OCI-LY7 (cell line): Measurements from ENCODE around the gene MAGI1. TPM values are rescaled to one million over a fixed set of nuclear protein-coding genes. Genes with fewer than 3 reads are reported as not detected.

ENCODE experiments used
- BruUV-seq: library from RNA; stranded (reverse); fragments of 400-500 nt; replicated peaks from 2 replicates; lab custom pipeline; 2021; lab: Mats Ljungman, UMichigan
- CTCF ChIA-PET: fragments of 300-600 bp; sonication (Branson Sonifier 250); formaldehyde crosslinking; loops from one replicate; lab custom pipeline; 2022; ENCODE audit warnings: antibody characterized with exemption; ENCODE audit not compliant: unreplicated experiment; lab: Charles Lee
- POLR2A ChIA-PET: fragments of 300-600 bp; sonication (Branson Sonifier 250); formaldehyde crosslinking; loops from one replicate; lab custom pipeline; 2022; ENCODE audit warnings: antibody characterized with exemption; lab: Charles Lee
- DNase-seq: peaks from one replicate; pipeline ENCODE4 v3.0.0-alpha.2; 2015; ENCODE audit warnings: low spot score
- H2AFZ ChIP-seq: fragments of 200-600 bp; sonication (generic), shearing (Covaris generic); 2 replicates; pipeline ENCODE4 v1.6.1; 2014; ENCODE audit warnings: mild to moderate bottlenecking, antibody characterized with exemption, low read length, moderate library complexity
- H3K27ac ChIP-seq: fragments of 200-600 bp; sonication (generic); 2 replicates; pipeline ENCODE4 v1.5.1; 2014; ENCODE audit warnings: mixed run types, low read depth, mild to moderate bottlenecking, moderate library complexity, low read length, inconsistent platforms; ENCODE audit not compliant: poor library complexity, severe bottlenecking
- H3K36me3 ChIP-seq: fragments of 200-600 bp; sonication (generic); 2 replicates; pipeline ENCODE4 v1.6.1; 2014; ENCODE audit warnings: mild to moderate bottlenecking, antibody characterized with exemption, low read length, moderate library complexity, mixed read lengths; ENCODE audit not compliant: insufficient read depth
- H3K4me1 ChIP-seq: fragments of 200-600 bp; sonication (generic); 2 replicates; pipeline ENCODE4 v1.5.1; 2014; ENCODE audit warnings: mild to moderate bottlenecking, low read length; ENCODE audit not compliant: insufficient read depth, poor library complexity, severe bottlenecking
- H3K4me2 ChIP-seq: fragments of 200-600 bp; sonication (generic); 2 replicates; pipeline ENCODE4 v1.6.1; 2014; ENCODE audit warnings: mild to moderate bottlenecking, low read length
- H3K4me3 ChIP-seq: fragments of 200-600 bp; sonication (generic); 2 replicates; pipeline ENCODE4 v1.5.1; 2014; ENCODE audit warnings: mild to moderate bottlenecking, low read depth, low read length; ENCODE audit not compliant: poor library complexity, severe bottlenecking
- H3K79me2 ChIP-seq: fragments of 200-600 bp; sonication (generic); 2 replicates; pipeline ENCODE4 v1.6.1; 2016; ENCODE audit warnings: low read depth, mild to moderate bottlenecking, low read length, moderate library complexity, mixed read lengths; ENCODE audit not compliant: insufficient read depth
- H3K9me2 ChIP-seq: fragments of 200-600 bp; sonication (generic); 2 replicates; pipeline ENCODE4 v1.6.1; 2016; ENCODE audit warnings: mild to moderate bottlenecking, low read length, mixed read lengths; ENCODE audit not compliant: insufficient read depth
- H3K9me3 ChIP-seq: fragments of 200-600 bp; sonication (generic); 2 replicates; pipeline ENCODE4 v1.6.1; 2014; ENCODE audit warnings: mild to moderate bottlenecking, mixed run types, low read length, mixed read lengths
- H4K20me1 ChIP-seq: fragments of 200-600 bp; sonication (generic); 2 replicates; pipeline ENCODE4 v1.6.1; 2014; ENCODE audit warnings: mild to moderate bottlenecking, antibody characterized with exemption, low read length, moderate library complexity, mixed read lengths; ENCODE audit not compliant: insufficient read depth
- EZH2phosphoT487 ChIP-seq: fragments of 200-600 bp; sonication (generic); IDR thresholded peaks from 2 replicates; pipeline ENCODE4 v1.6.1; 2018; ENCODE audit warnings: low read depth, borderline replicate concordance, mild to moderate bottlenecking, mixed run types, antibody characterized with exemption, low read length, moderate library complexity, mixed read lengths
- intact Hi-C: fragments of 100-400 bp; cut with micrococcal nuclease; formaldehyde crosslinking; loops from one replicate; pipeline ENCODE4 v1.10.0; 2022; ENCODE audit not compliant: unreplicated experiment
- total RNA-seq, 2 experiments: library from RNA; depleted of rRNA in 1 of 2; stranded (reverse); fragments of >200 nt in 1 of 2; shearing (Covaris generic) in 1 of 2; gene quantifications; 2 replicates each; pipeline ENCODE4 v1.2.3, GENCODE V29; 2014 to 2022
- TF ChIP-seq, protein P1 (sequence below): fragments of 200-600 bp; sonication (generic); conservative IDR thresholded peaks from 2 replicates; pipeline ENCODE4 v1.5.1; 2014; ENCODE audit warnings: mild to moderate bottlenecking, antibody characterized with exemption, low read length, moderate library complexity, mixed read lengths

The MAGI1 gene
- total RNA-seq, 2 experiments from 2014 or later, result 0.63 to 2.5 TPM

- Histone ChIP-seq H3K36me3 (no peaks in the 10 kb centered on the region), H3K27ac (no peak overlapping the region), H2AFZ (no peak overlapping the region), H3K9me3 (no peaks in the 10 kb centered on the region), H3K4me1 (no peaks in the 10 kb centered on the region), H3K9me2 (no peaks in the 10 kb centered on the region), H3K4me3 (no peak overlapping the region), H4K20me1 (no peaks in the 10 kb centered on the region), H3K79me2 (no peaks in the 10 kb centered on the region), H3K4me2 (no peak overlapping the region)
- BruUV-seq, result no TSS peak
- CTCF ChIA-PET, result no interaction called here
- no peak for TF ChIP-seq EZH2phosphoT487
- TF ChIP-seq, protein P1, sequence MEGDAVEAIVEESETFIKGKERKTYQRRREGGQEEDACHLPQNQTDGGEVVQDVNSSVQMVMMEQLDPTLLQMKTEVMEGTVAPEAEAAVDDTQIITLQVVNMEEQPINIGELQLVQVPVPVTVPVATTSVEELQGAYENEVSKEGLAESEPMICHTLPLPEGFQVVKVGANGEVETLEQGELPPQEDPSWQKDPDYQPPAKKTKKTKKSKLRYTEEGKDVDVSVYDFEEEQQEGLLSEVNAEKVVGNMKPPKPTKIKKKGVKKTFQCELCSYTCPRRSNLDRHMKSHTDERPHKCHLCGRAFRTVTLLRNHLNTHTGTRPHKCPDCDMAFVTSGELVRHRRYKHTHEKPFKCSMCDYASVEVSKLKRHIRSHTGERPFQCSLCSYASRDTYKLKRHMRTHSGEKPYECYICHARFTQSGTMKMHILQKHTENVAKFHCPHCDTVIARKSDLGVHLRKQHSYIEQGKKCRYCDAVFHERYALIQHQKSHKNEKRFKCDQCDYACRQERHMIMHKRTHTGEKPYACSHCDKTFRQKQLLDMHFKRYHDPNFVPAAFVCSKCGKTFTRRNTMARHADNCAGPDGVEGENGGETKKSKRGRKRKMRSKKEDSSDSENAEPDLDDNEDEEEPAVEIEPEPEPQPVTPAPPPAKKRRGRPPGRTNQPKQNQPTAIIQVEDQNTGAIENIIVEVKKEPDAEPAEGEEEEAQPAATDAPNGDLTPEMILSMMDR, result no peak
- POLR2A ChIA-PET, result interaction anchor here (0.6 kb wide), 1 partner anchor 1448 kb away, joined by 4 read pairs; no protein-coding TSS in a partner anchor
- no peak for DNase-seq
- intact Hi-C loops, result no loop called here
Measured at GRCh38 chr3:65618599-65618998, 420.1 kb downstream of the MAGI1 start.

DNA sequence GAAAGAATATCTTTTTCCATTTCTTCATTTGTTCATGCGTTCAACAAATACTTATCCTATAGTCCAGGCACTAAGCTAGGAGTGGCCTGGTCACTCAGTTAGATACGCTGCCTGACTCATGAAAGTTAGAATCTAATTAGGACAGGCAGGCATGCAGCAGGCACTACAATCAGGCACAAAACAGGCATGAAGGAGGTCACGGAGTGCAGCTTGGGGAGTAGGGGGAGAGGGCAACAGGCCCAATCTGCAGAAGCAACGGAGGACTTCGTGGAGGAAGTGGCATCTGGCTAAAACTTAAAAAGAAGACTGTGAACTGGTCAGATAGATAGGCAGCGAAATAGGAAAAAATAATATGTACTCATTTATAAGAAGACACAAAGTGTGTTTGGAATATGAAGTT, 420.9 kb downstream of the MAGI1 start:
- no peaks in the 10 kb centered on the region for H3K9me3 ChIP-seq
- no peak overlapping the region for H3K27ac ChIP-seq
- no peaks in the 10 kb centered on the region for H4K20me1 ChIP-seq
- no peaks in the 10 kb centered on the region for H3K9me2 ChIP-seq
- H3K36me3 ChIP-seq, result no peaks in the 10 kb centered on the region
- no peak for TF ChIP-seq EZH2phosphoT487
- TF ChIP-seq, protein P1, result no peak
- DNase-seq, result no peak
- no peaks in the 10 kb centered on the region for H3K79me2 ChIP-seq
- intact Hi-C loops, result no loop called here
- H3K4me1 ChIP-seq, result no peaks in the 10 kb centered on the region
- CTCF ChIA-PET, result no interaction called here
- POLR2A ChIA-PET, result interaction anchor here (0.6 kb wide), 1 partner anchor 1447 kb away, joined by 4 read pairs; no protein-coding TSS in a partner anchor
- no peak overlapping the region for H2AFZ ChIP-seq
- no peak overlapping the region for H3K4me3 ChIP-seq
- H3K4me2 ChIP-seq, result no peak overlapping the region
- BruUV-seq, result no TSS peak

DNA sequence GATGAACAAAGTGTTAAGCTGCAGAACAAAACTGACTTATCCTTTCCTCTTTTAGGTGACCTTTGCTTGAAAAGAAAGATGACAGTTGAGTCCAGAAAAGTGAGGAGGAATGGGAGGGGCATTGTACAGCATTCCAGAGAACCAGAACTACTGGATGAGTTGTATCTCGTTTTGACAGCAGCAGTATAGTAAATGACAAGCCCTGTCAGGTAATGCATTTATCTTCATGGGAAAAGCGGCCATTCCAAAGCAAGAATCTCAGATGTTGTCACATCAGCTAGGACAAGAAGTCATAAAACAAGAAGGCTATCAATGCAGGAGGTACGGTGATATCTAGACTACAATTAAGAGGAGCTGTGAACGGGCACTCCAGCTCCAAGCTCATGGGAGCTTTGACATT, 421.5 kb downstream of the MAGI1 start:
- no peak overlapping the region for H3K4me2 ChIP-seq
- POLR2A ChIA-PET, result no interaction called here

More for the DNA sequence above, 421.5 kb downstream of the MAGI1 start:
- H3K4me3 ChIP-seq, result no peak overlapping the region
- no peaks in the 10 kb centered on the region for H3K79me2 ChIP-seq
- H3K9me3 ChIP-seq, result no peaks in the 10 kb centered on the region
- TF ChIP-seq EZH2phosphoT487, result no peak
- TF ChIP-seq, protein P1, result no peak
- H3K4me1 ChIP-seq, result no peaks in the 10 kb centered on the region
- CTCF ChIA-PET, result no interaction called here
- H2AFZ ChIP-seq, result no peak overlapping the region
- no peaks in the 10 kb centered on the region for H3K36me3 ChIP-seq
- no TSS peak for BruUV-seq
- no peak overlapping the region for H3K27ac ChIP-seq
- DNase-seq, result no peak
- no peaks in the 10 kb centered on the region for H3K9me2 ChIP-seq
- H4K20me1 ChIP-seq, result no peaks in the 10 kb centered on the region
- intact Hi-C loops, result no loop called here
